Lung (tissue), 12 donors: ENCODE results near the gene NTNG2. TPM values are rescaled to one million over a fixed set of nuclear protein-coding genes. Genes with fewer than 3 reads are reported as not detected.

ENCODE experiments used
- ATAC-seq: fragments of 200-7000 bp; cut with Tn5 transposase; one replicate; pipeline ENCODE4 v1.9.1; 2020; ENCODE audit warnings: moderate number of reproducible peaks; ENCODE audit not compliant: insufficient read depth, low FRiP score
- DNase-seq, 3 donors: peaks; one replicate each; pipeline ENCODE4 v3.0.0-alpha.2; 2013 to 2017
- H3K27ac ChIP-seq, 2 donors: one replicate each; pipeline ENCODE4 v1.5.1; 2013; ENCODE audit warnings: mild to moderate bottlenecking in 2 of 2, moderate library complexity in 2 of 2, control low read depth in 1 of 2, inconsistent platforms in 1 of 2, low read depth in 1 of 2, low read length in 1 of 2
- H3K27me3 ChIP-seq, 3 donors: one replicate each; pipeline ENCODE4 v1.5.1; 2013; ENCODE audit warnings: low read length in 2 of 3; ENCODE audit not compliant: control insufficient read depth in 3 of 3, insufficient read depth in 3 of 3
- H3K36me3 ChIP-seq, 4 donors: one replicate each; pipeline ENCODE4 v1.5.1; 2013; ENCODE audit warnings: low read length in 4 of 4, mild to moderate bottlenecking in 1 of 4, moderate library complexity in 1 of 4; ENCODE audit not compliant: control insufficient read depth in 4 of 4, insufficient read depth in 4 of 4
- H3K4me1 ChIP-seq, 5 donors: one replicate each; pipeline ENCODE4 v1.5.1; 2013; ENCODE audit warnings: low read length in 5 of 5, mild to moderate bottlenecking in 2 of 5, moderate library complexity in 1 of 5; ENCODE audit not compliant: control insufficient read depth in 5 of 5, insufficient read depth in 5 of 5
- H3K4me3 ChIP-seq: one replicate; pipeline ENCODE4 v1.5.1; 2013; ENCODE audit warnings: mild to moderate bottlenecking, control low read depth, moderate library complexity
- H3K9ac ChIP-seq, 2 donors: one replicate each; pipeline ENCODE4 v1.5.1; 2013; ENCODE audit warnings: low read length in 2 of 2, control low read depth in 1 of 2; ENCODE audit not compliant: insufficient read depth in 1 of 2
- H3K9me3 ChIP-seq, 4 donors: one replicate each; pipeline ENCODE4 v1.5.1; 2013; ENCODE audit warnings: low read length in 3 of 4, mild to moderate bottlenecking in 1 of 4, moderate library complexity in 1 of 4; ENCODE audit not compliant: control insufficient read depth in 4 of 4, insufficient read depth in 3 of 4
- CTCF ChIP-seq: IDR thresholded peaks from 2 replicates; pipeline ENCODE4 v1.5.1; 2012; ENCODE audit warnings: mild to moderate bottlenecking; ENCODE audit errors: control extremely low read depth, extremely low read depth
- WGBS, 2 donors: extraction: QIAGEN DNeasy Blood & Tissue Kit; methylation state at CpG; one replicate each; pipeline ENCODE4 v1.1.7; 2013; 5-methylcytosine and 5-hydroxymethylcytosine counted together
- polyA plus RNA-seq, 2 donors: library from polyadenylated mRNA; stranded (reverse); fragments of 200-250 nt; gene quantifications; one replicate each; pipeline ENCODE4 v1.2.1, GENCODE V29; 2013
- total RNA-seq, 2 donors: library from RNA; depleted of rRNA in 1 of 2; stranded (reverse); fragments of >200 nt in 1 of 2; gene quantifications; one replicate each; pipeline ENCODE4 v1.2.1, GENCODE V29; 2014 to 2021
- donor health status: control.
- donor health status: control.
- donor health status: Bipolar disorder and iron deficiency.
- donor health status: healthy.
- donor health status: DM: yes; HTN: yes; CAD: no.

Gene NTNG2
- total and polyA plus RNA-seq, 4 donors, result 2.2 to 4.4 (median 2.5) TPM

GRCh38 chr9:132231019-132231701 lies 69.3 kb downstream of the NTNG2 start:
- DNase-seq (no peak), ATAC-seq (no peak)
- H3K27me3 ChIP-seq, result peaks cover 0 to 6% (median 0%) of the 10 kb centered on the region in 3 donors
- 71 to 78% methylated on average over 19 to 20 of the region's 20 CpGs for WGBS, 2 donors
- H3K27ac ChIP-seq, result no peak overlapping the region
- H3K9me3 ChIP-seq, result peaks cover 0 to 2% (median 0%) of the 10 kb centered on the region in 4 donors
- no peak overlapping the region for H3K4me3 ChIP-seq
- no peaks in the 10 kb centered on the region for H3K36me3 ChIP-seq
- no peaks in the 10 kb centered on the region for H3K4me1 ChIP-seq
- TF ChIP-seq CTCF, result no peak
- H3K9ac ChIP-seq, result no peak overlapping the region

- 75% methylated on average over 3 of the region's 3 CpGs for WGBS, 2 donors
- Histone ChIP-seq H3K4me3 (no peak overlapping the region), H3K27ac (no peak overlapping the region), H3K27me3 (peaks cover 0 to 3% (median 0%) of the 10 kb centered on the region in 3 donors), H3K9ac (no peak overlapping the region), H3K9me3 (peaks cover 0 to 2% (median 0%) of the 10 kb centered on the region in 4 donors), H3K4me1 (no peaks in the 10 kb centered on the region), H3K36me3 (no peaks in the 10 kb centered on the region)
- ATAC-seq (no peak), DNase-seq (no peak)
- no peak for TF ChIP-seq CTCF
These were observed 70.7 kb downstream of the NTNG2 start for GRCh38 chr9:132232522-132232921.

GRCh38 chr9:132233138-132233537 lies 71.3 kb downstream of the NTNG2 start:
- no peaks in the 10 kb centered on the region for H3K9me3 ChIP-seq
- H3K27me3 ChIP-seq, result peaks cover 0 to 6% (median 0%) of the 10 kb centered on the region in 3 donors
- no peaks in the 10 kb centered on the region for H3K4me1 ChIP-seq
- 71 to 80% methylated on average over 3 of the region's 3 CpGs for WGBS, 2 donors
- DNase-seq (no peak), ATAC-seq (no peak)
- H3K9ac ChIP-seq, result no peak overlapping the region
- H3K27ac ChIP-seq, result no peak overlapping the region
- H3K36me3 ChIP-seq, result no peaks in the 10 kb centered on the region
- TF ChIP-seq CTCF, result no peak
- H3K4me3 ChIP-seq, result no peak overlapping the region

- DNase-seq, result no peak
- 74 to 77% methylated on average over 12 of the region's 12 CpGs for WGBS, 2 donors
- Histone ChIP-seq H3K4me1 (no peaks in the 10 kb centered on the region), H3K4me3 (no peak overlapping the region), H3K9ac (no peak overlapping the region), H3K27me3 (peaks cover 0 to 13% (median 0%) of the 10 kb centered on the region in 3 donors), H3K9me3 (no peaks in the 10 kb centered on the region), H3K27ac (no peak overlapping the region), H3K36me3 (no peaks in the 10 kb centered on the region)
- no peak for TF ChIP-seq CTCF
- ATAC-seq, result no peak
These were observed 72.7 kb downstream of the NTNG2 start for GRCh38 chr9:132234535-132234934.
